ENCODE measurements around the gene LARGE1.

The LARGE1 gene

GRCh38 chr22:33535937-33536875 is 384.1 kb downstream of the LARGE1 start:
- TF ChIP-seq FOXM1 (IDR thresholded peaks at IDR 0.05; ENCODE audit: borderline replicate concordance, low read depth) (no peak), MAX (IDR thresholded peaks at IDR 0.05) (no peak)

- no peak for TF ChIP-seq USF1 (IDR thresholded peaks at IDR 0.05)
- no peak for TF ChIP-seq MAX (IDR thresholded peaks at IDR 0.05)
- TF ChIP-seq TCF12 (IDR thresholded peaks at IDR 0.05; ENCODE audit: low read depth): no peak
- no peak for TF ChIP-seq FOXM1 (IDR thresholded peaks at IDR 0.05; ENCODE audit: borderline replicate concordance, low read depth)
- TF ChIP-seq REST (IDR thresholded peaks at IDR 0.05; ENCODE audit: low read depth): no peak
- no peak for TF ChIP-seq EP300 (IDR thresholded peaks at IDR 0.05; ENCODE audit: borderline replicate concordance)
- no peak for TF ChIP-seq NFIC (IDR thresholded peaks at IDR 0.05)
- TF ChIP-seq RAD21 (IDR thresholded peaks at IDR 0.05; ENCODE audit: low read depth): no peak
- no peak for TF ChIP-seq ZBTB7A (IDR thresholded peaks at IDR 0.05; ENCODE audit: low read depth)
- TF ChIP-seq TEAD4 (IDR thresholded peaks at IDR 0.05): no peak
- TF ChIP-seq CEBPB (IDR thresholded peaks at IDR 0.05): no peak
- TF ChIP-seq TAF1 (IDR thresholded peaks at IDR 0.05; ENCODE audit: low read depth): no peak
- no peak for TF ChIP-seq YY1 (IDR thresholded peaks at IDR 0.05; ENCODE audit: low read depth)
- TF ChIP-seq CREB1 (IDR thresholded peaks at IDR 0.05; ENCODE audit: low read depth): no peak
- TF ChIP-seq EGR1 (IDR thresholded peaks at IDR 0.05): no peak
Measured at GRCh38 chr22:33529424-33530113, 390.7 kb downstream of the LARGE1 start.

GRCh38 chr22:33528183-33528582 is 392.1 kb downstream of the LARGE1 start:
- TF ChIP-seq EGR1 (IDR thresholded peaks at IDR 0.05) (no peak), TCF12 (IDR thresholded peaks at IDR 0.05; ENCODE audit: low read depth) (no peak), CREB1 (IDR thresholded peaks at IDR 0.05; ENCODE audit: low read depth) (no peak), CEBPB (IDR thresholded peaks at IDR 0.05) (no peak), USF1 (IDR thresholded peaks at IDR 0.05) (no peak), REST (IDR thresholded peaks at IDR 0.05; ENCODE audit: low read depth) (no peak), FOXM1 (IDR thresholded peaks at IDR 0.05; ENCODE audit: borderline replicate concordance, low read depth) (no peak), EP300 (IDR thresholded peaks at IDR 0.05; ENCODE audit: borderline replicate concordance) (no peak), ZBTB7A (IDR thresholded peaks at IDR 0.05; ENCODE audit: low read depth) (no peak), TAF1 (IDR thresholded peaks at IDR 0.05; ENCODE audit: low read depth) (no peak), YY1 (IDR thresholded peaks at IDR 0.05; ENCODE audit: low read depth) (no peak), TEAD4 (IDR thresholded peaks at IDR 0.05) (no peak), MAX (IDR thresholded peaks at IDR 0.05) (no peak), NFIC (IDR thresholded peaks at IDR 0.05) (no peak)

GRCh38 chr22:33526434-33527107 is 393.7 kb downstream of the LARGE1 start:
- no peak for TF ChIP-seq MAX (IDR thresholded peaks at IDR 0.05)
- no peak for TF ChIP-seq FOXM1 (IDR thresholded peaks at IDR 0.05; ENCODE audit: borderline replicate concordance, low read depth)
- TF ChIP-seq YY1 (IDR thresholded peaks at IDR 0.05; ENCODE audit: low read depth): no peak
- no peak for TF ChIP-seq REST (IDR thresholded peaks at IDR 0.05; ENCODE audit: low read depth)
- TF ChIP-seq NFIC (IDR thresholded peaks at IDR 0.05): no peak
- TF ChIP-seq CEBPB (IDR thresholded peaks at IDR 0.05): no peak
- no peak for TF ChIP-seq TEAD4 (IDR thresholded peaks at IDR 0.05)
